Astrocyte (in vitro differentiated cells and primary cell): Measurements from ENCODE around the gene DAD1. TPM values are rescaled to one million over a fixed set of nuclear protein-coding genes. Genes with fewer than 3 reads are reported as not detected.

Experiments used
- DNase-seq: peaks from one replicate; pipeline ENCODE4 v3.0.0-alpha.2; 2010; ENCODE audit warnings: low read depth
- FAIRE-seq: peaks from 2 replicates; lab custom pipeline; 2011; peaks lifted over from hg19 to GRCh38; lab: Jason Lieb, UNC
- H2AFZ ChIP-seq: 2 replicates; pipeline ENCODE4 v1.6.0; 2012; ENCODE audit warnings: low read depth, low read length, inconsistent platforms
- H3K27ac ChIP-seq: 2 replicates; pipeline ENCODE4 v1.5.1; 2011; ENCODE audit warnings: low read depth, low read length, inconsistent platforms
- H3K27me3 ChIP-seq: 2 replicates; pipeline ENCODE4 v1.6.0; 2011; ENCODE audit warnings: low read length, inconsistent platforms; ENCODE audit not compliant: insufficient read depth
- H3K36me3 ChIP-seq: 2 replicates; pipeline ENCODE4 v1.5.1; 2011; ENCODE audit warnings: low read length, inconsistent platforms; ENCODE audit not compliant: insufficient read depth
- H3K4me1 ChIP-seq: 2 replicates; pipeline ENCODE4 v1.5.1; 2011; ENCODE audit warnings: low read length, inconsistent platforms; ENCODE audit not compliant: insufficient read depth
- H3K4me2 ChIP-seq: 2 replicates; pipeline ENCODE4 v1.6.0; 2012; ENCODE audit warnings: low read length, inconsistent platforms
- H3K4me3 ChIP-seq: 2 replicates; pipeline ENCODE4 v1.5.1; 2011; ENCODE audit warnings: low read depth, mild to moderate bottlenecking, low read length, inconsistent platforms; ENCODE audit not compliant: insufficient read depth
- H3K79me2 ChIP-seq: 2 replicates; pipeline ENCODE4 v1.6.0; 2012; ENCODE audit warnings: mild to moderate bottlenecking, low read length, inconsistent platforms; ENCODE audit not compliant: insufficient read depth
- H3K9ac ChIP-seq: 2 replicates; pipeline ENCODE4 v1.6.0; 2012; ENCODE audit warnings: mild to moderate bottlenecking, low read length, inconsistent platforms
- H3K9me3 ChIP-seq: 2 replicates; pipeline ENCODE4 v1.5.1; 2012; ENCODE audit warnings: low read depth, mild to moderate bottlenecking, low read length, inconsistent platforms; ENCODE audit not compliant: insufficient read depth
- H4K20me1 ChIP-seq: 2 replicates; pipeline ENCODE4 v1.6.0; 2012; ENCODE audit warnings: low read length, inconsistent platforms; ENCODE audit not compliant: insufficient read depth
- H3K27ac Mint-ChIP-seq: one replicate; pipeline ENCODE4 v1.8.0; 2021; ENCODE audit warnings: mild to moderate bottlenecking, mixed read lengths; ENCODE audit not compliant: unreplicated experiment
- H3K27me3 Mint-ChIP-seq: one replicate; pipeline ENCODE4 v1.8.0; 2021; ENCODE audit warnings: low read depth, mixed read lengths; ENCODE audit not compliant: unreplicated experiment
- H3K36me3 Mint-ChIP-seq: one replicate; pipeline ENCODE4 v1.8.0; 2021; ENCODE audit warnings: low read depth, mixed read lengths; ENCODE audit not compliant: unreplicated experiment
- H3K4me1 Mint-ChIP-seq: one replicate; pipeline ENCODE4 v1.8.0; 2021; ENCODE audit warnings: low read depth, mixed read lengths; ENCODE audit not compliant: unreplicated experiment
- H3K4me3 Mint-ChIP-seq: one replicate; pipeline ENCODE4 v1.8.0; 2021; ENCODE audit warnings: mild to moderate bottlenecking, moderate library complexity, mixed read lengths; ENCODE audit not compliant: unreplicated experiment
- H3K9me3 Mint-ChIP-seq: one replicate; pipeline ENCODE4 v1.8.0; 2021; ENCODE audit warnings: mild to moderate bottlenecking, mixed read lengths; ENCODE audit not compliant: unreplicated experiment
- EZH2 ChIP-seq: IDR thresholded peaks from 2 replicates; pipeline ENCODE4 v1.6.1; 2012; ENCODE audit warnings: mild to moderate bottlenecking, low read length, inconsistent platforms; ENCODE audit not compliant: insufficient read depth
- total RNA-seq: library from RNA; stranded (reverse); gene quantifications from 2 replicates; pipeline ENCODE4 v1.2.1, GENCODE V29; 2021
- TF ChIP-seq, protein P1 (sequence below): IDR thresholded peaks from 2 replicates; pipeline ENCODE4 v1.5.1; 2011; ENCODE audit warnings: low read depth, mild to moderate bottlenecking, inconsistent platforms, low read length, moderate library complexity; ENCODE audit not compliant: insufficient read depth

The DAD1 gene
- total RNA-seq, 1 donor from 2014 or later: 302 TPM

DNA sequence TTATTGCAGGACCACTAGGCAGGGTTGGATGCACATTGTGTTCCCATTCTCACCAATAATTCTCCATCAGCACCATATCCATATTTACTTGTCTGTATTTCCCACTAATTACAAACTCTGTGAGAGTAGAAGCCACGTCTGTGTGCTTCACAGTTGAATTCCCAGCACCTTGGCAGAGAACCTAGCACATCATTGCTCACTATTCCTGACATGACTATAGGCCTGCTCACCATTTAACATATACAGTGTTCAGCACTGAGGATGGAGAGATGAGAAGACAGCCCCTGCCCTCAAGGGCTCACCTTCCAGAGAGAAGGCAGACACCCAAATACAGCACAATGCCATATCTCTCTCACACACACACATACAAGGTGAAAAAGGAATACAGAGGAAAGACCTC is 5.0 kb downstream of the DAD1 start:
- no peak for FAIRE-seq
- no peaks in the 10 kb centered on the region for H3K36me3 ChIP-seq
- H2AFZ ChIP-seq: no peak overlapping the region
- Mint-ChIP-seq H3K27me3 (no peaks in the 10 kb centered on the region), H3K4me1 (peaks cover 43% of the 10 kb centered on the region), H3K36me3 (peaks cover 10% of the 10 kb centered on the region), H3K9me3 (no peaks in the 10 kb centered on the region), H3K27ac (no peak overlapping the region), H3K4me3 (no peak overlapping the region)
- peaks cover 58% of the 10 kb centered on the region for H4K20me1 ChIP-seq
- peaks cover 15% of the 10 kb centered on the region for H3K4me1 ChIP-seq
- H3K79me2 ChIP-seq: peaks cover 96% of the 10 kb centered on the region
- no peak overlapping the region for H3K4me3 ChIP-seq
- H3K27ac ChIP-seq: no peak overlapping the region
- no peaks in the 10 kb centered on the region for H3K27me3 ChIP-seq
- no peak for DNase-seq
- H3K9me3 ChIP-seq: no peaks in the 10 kb centered on the region
- TF ChIP-seq, protein P1, sequence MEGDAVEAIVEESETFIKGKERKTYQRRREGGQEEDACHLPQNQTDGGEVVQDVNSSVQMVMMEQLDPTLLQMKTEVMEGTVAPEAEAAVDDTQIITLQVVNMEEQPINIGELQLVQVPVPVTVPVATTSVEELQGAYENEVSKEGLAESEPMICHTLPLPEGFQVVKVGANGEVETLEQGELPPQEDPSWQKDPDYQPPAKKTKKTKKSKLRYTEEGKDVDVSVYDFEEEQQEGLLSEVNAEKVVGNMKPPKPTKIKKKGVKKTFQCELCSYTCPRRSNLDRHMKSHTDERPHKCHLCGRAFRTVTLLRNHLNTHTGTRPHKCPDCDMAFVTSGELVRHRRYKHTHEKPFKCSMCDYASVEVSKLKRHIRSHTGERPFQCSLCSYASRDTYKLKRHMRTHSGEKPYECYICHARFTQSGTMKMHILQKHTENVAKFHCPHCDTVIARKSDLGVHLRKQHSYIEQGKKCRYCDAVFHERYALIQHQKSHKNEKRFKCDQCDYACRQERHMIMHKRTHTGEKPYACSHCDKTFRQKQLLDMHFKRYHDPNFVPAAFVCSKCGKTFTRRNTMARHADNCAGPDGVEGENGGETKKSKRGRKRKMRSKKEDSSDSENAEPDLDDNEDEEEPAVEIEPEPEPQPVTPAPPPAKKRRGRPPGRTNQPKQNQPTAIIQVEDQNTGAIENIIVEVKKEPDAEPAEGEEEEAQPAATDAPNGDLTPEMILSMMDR: no peak
- no peak for TF ChIP-seq EZH2
- no peak overlapping the region for H3K4me2 ChIP-seq
- no peak overlapping the region for H3K9ac ChIP-seq

DNA sequence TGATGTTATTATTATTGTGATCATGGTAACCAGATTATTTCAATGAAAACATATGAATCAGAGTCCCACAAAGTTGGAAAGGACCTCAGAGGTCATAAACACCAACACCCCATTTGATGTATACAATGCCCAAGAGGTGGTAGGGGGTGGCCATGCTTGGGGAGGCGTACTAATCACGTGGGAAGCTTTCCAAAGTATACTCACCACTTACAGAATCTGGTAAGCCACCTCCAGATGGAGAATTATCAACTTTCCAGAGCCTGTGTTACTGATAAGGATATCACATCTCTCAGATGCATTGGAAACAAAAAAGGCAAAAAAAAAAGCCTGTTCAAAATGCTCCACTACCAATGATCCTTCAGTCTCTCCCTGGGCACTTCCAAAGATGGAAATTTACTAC is 8.4 kb downstream of the DAD1 start:
- FAIRE-seq (no peak), DNase-seq (no peak)
- no peak for TF ChIP-seq EZH2
- TF ChIP-seq, protein P1: no peak
- H2AFZ ChIP-seq: no peak overlapping the region
- H3K36me3 Mint-ChIP-seq: peaks cover 8% of the 10 kb centered on the region
- H3K4me2 ChIP-seq: no peak overlapping the region
- H3K4me1 Mint-ChIP-seq: peaks cover 25% of the 10 kb centered on the region
- no peak overlapping the region for H3K27ac ChIP-seq
- H3K4me3 Mint-ChIP-seq: no peak overlapping the region
- no peaks in the 10 kb centered on the region for H3K27me3 Mint-ChIP-seq
- H3K9me3 Mint-ChIP-seq: no peaks in the 10 kb centered on the region
- H3K4me1 ChIP-seq: no peaks in the 10 kb centered on the region
- H3K4me3 ChIP-seq: no peak overlapping the region
- no peaks in the 10 kb centered on the region for H3K27me3 ChIP-seq
- H4K20me1 ChIP-seq: peaks cover 69% of the 10 kb centered on the region
- H3K36me3 ChIP-seq: no peaks in the 10 kb centered on the region
- H3K27ac Mint-ChIP-seq: no peak overlapping the region
- H3K79me2 ChIP-seq: peaks cover 96% of the 10 kb centered on the region
- no peak overlapping the region for H3K9ac ChIP-seq
- H3K9me3 ChIP-seq: no peaks in the 10 kb centered on the region

- peak overlapping the region; percentile 63 for H3K27ac Mint-ChIP-seq
- Histone ChIP-seq H3K4me2 (no peak overlapping the region), H3K4me1 (no peaks in the 10 kb centered on the region), H4K20me1 (peaks cover 68% of the 10 kb centered on the region), H3K4me3 (no peak overlapping the region), H3K9me3 (no peaks in the 10 kb centered on the region), H3K27me3 (no peaks in the 10 kb centered on the region), H2AFZ (no peak overlapping the region), H3K79me2 (peaks cover 94% of the 10 kb centered on the region), H3K9ac (no peak overlapping the region), H3K27ac (no peak overlapping the region), H3K36me3 (no peaks in the 10 kb centered on the region)
- peaks cover 5% of the 10 kb centered on the region for H3K36me3 Mint-ChIP-seq
- no peak for TF ChIP-seq EZH2
- TF ChIP-seq, protein P1: no peak
- peaks cover 18% of the 10 kb centered on the region for H3K4me1 Mint-ChIP-seq
- FAIRE-seq: no peak
- no peaks in the 10 kb centered on the region for H3K9me3 Mint-ChIP-seq
- DNase-seq: no peak
- no peaks in the 10 kb centered on the region for H3K27me3 Mint-ChIP-seq
- H3K4me3 Mint-ChIP-seq: no peak overlapping the region
Measured at GRCh38 chr14:22579881-22580280, 9.1 kb downstream of the DAD1 start.
